ENCODE results near the gene THOC7.

DNA sequence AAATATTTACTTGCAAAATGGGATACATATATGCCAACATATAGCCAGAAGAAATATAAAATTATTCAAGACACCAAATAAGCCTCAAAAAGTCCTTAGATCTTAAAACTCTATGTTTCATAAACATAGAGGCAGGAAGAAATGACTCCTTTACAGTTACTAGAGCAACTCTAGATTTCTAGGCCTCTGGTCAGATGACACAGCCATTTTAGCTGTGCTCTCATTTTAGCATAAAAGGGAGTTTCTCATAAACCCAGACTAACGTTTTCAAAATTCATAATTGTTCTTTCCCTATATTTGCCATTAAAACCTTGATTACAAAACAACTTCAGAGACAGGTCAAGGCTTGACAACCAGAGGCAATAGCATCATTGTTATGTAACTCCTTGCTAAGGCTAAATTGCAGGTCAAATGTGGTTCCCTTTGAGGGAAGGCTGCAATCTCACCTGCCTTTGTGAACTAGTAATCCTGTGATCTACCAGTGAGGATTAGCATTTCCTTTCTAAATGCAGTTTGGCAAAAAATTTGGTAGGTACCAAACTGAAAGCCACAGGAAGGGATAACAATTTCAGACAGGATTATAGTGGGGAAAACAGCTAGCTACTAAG, 8.2 kb downstream of the THOC7 start:
- TF ChIP-seq, protein P1, sequence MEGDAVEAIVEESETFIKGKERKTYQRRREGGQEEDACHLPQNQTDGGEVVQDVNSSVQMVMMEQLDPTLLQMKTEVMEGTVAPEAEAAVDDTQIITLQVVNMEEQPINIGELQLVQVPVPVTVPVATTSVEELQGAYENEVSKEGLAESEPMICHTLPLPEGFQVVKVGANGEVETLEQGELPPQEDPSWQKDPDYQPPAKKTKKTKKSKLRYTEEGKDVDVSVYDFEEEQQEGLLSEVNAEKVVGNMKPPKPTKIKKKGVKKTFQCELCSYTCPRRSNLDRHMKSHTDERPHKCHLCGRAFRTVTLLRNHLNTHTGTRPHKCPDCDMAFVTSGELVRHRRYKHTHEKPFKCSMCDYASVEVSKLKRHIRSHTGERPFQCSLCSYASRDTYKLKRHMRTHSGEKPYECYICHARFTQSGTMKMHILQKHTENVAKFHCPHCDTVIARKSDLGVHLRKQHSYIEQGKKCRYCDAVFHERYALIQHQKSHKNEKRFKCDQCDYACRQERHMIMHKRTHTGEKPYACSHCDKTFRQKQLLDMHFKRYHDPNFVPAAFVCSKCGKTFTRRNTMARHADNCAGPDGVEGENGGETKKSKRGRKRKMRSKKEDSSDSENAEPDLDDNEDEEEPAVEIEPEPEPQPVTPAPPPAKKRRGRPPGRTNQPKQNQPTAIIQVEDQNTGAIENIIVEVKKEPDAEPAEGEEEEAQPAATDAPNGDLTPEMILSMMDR (IDR thresholded peaks at IDR 0.05; ENCODE audit: low read length) = no peak
- TF ChIP-seq EZH2phosphoT487 (IDR thresholded peaks at IDR 0.05; ENCODE audit: low read length) (no peak), EZH2 (optimal IDR thresholded peaks at IDR 0.05; ENCODE audit: low read depth, low read length) (no peak)

Measured in MM.1S (cell line).